GM10847 (cell line): Measurements from ENCODE around the gene ANKRD55.

Source experiments
- POLR2A ChIP-seq: IDR thresholded peaks from 2 replicates; pipeline ENCODE4 v1.6.1; 2011; ENCODE audit not compliant: insufficient read length; ENCODE audit errors: extremely low read depth

The ANKRD55 gene

DNA sequence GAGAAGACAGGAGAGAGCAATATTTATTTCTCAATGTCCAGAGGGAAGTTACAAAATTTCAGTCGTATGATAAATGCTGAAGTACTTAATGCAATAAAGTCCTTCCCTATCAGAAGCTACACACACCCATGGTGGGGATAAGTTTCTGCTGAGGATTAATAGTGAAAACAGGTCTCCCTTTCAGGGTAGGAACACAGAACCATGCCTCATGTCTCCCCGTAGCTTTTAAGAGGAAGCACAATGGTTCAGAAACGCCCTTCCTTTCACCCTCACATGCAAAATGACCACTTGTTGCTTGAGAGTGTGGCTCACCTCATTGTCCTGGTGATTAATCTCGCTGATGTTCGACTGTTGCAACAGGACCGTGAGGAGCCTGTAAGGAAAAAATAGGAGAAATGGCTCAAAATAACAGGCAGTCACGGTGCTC lies 73.6 kb downstream of the ANKRD55 start:
- no peak for TF ChIP-seq POLR2A

DNA sequence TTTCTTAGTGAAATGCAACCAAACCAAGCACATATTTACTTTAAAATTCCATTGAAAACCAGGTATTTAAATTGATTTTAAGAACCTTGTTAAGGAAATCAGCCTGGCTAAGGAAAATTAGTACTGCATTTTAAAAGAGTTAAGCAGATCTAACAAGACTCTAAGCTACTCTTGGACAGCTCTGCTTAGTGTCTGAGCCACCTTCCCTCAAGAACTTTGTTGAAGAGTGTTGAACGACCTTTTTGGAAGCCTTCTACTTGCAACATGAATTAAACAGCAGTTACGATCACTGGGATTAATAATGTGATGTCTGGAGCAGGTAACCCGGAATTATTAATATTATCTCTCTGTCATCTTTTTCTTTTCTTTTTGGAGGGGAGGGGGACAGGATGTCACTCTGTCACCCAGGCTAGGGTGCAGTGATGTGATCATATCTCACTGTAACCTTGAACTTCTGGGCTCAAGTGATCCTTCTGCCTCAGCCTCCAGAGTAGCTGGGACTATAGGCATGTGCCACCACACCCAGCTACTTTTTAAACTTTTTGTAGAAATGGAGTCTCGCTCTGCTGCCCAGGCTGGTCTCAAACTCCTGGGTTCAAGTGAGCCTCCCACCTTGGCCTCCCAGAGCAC lies 74.7 kb downstream of the ANKRD55 start:
- no peak for TF ChIP-seq POLR2A

DNA sequence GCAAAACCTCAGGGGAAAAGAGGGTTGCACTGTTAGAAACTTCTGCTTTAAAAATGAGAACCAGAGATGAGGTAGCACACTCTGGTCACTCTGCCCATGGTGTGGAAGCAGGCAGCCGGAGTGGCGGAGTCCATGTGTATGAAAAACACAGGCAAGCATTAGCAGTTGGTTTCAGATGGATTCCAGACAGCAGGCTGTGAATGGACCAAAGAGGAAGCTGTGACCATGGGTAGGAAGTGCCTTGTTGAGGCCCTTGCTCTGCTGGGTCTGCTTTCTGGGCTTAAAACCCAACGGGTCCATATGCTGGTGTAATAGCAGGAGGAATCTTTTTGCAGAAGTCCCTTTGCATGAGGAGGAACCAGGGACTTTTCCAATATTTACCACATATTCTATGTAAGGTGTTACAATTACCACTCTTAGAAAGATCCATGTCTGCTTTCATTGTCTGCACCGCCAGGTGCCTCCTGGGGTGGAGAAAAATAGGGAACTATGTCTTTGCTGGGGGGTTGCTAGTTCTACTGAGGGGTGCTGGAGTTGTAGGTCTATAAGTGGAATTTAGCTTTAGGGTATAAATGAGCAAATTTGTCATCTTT lies 77.0 kb downstream of the ANKRD55 start:
- no peak for TF ChIP-seq POLR2A

DNA sequence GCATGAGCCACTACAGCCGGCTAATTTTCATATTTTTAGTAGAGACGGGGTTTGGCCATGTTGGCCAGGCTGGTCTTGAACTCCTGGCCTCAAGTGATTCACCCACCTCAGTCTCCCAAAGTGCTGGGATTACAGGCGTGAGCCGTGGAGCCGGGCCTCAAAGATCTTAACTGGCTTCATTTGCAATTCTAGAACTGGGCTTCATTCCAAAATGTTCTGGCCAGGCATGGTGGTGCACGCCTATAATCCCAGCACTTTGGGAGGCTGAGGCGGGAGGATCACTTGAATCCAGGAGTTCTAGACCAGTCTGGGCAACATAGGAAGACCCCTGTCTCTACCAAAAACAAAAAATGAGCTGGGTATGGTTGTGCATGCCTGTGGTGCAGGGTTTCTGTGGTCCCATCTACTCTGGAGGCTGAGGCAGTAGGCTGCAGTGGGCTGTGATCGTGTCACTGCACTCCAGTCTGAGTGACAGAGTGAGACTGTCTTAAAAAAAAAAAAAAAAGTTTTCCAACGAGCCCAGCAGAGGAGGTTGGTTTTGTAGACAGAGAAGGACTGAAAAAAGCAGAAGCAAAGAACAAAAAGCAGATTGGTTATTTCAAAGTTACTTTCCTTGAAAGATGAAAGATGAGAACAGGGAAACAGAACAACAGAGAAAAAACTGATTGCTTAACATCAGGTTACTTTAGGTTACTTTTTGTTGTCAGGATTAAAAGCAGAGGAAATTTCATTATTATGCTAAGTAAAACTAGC lies 78.2 kb downstream of the ANKRD55 start:
- no peak for TF ChIP-seq POLR2A

GRCh38 chr5:56152437-56152836 lies 80.7 kb downstream of the ANKRD55 start:
- TF ChIP-seq POLR2A, result no peak

- no peak for TF ChIP-seq POLR2A
Observed at GRCh38 chr5:56148453-56148971, 84.6 kb downstream of the ANKRD55 start.

GRCh38 chr5:56147659-56148230 lies 85.4 kb downstream of the ANKRD55 start:
- TF ChIP-seq POLR2A, result no peak

- TF ChIP-seq POLR2A, result no peak
Observed at GRCh38 chr5:56147106-56147505, 86.0 kb downstream of the ANKRD55 start.

DNA sequence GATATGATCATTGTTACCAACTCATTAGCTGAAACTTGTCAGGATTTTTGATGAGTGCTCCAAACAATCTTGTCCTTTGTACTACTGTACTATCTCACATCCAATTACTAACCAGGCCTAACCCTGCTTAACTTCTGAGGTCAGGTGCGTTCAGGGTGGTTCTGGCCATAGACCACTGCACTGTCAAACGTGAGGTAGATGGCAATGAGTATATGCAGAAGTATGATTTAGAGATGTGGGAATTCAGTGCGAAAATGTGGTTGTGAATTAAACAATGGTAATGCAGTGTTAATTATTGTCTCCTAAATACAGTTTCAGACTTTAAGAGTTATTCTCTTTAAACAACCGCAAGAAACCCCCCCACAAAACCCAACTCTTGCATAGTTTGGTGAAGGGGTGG lies 86.5 kb downstream of the ANKRD55 start:
- TF ChIP-seq POLR2A, result no peak

DNA sequence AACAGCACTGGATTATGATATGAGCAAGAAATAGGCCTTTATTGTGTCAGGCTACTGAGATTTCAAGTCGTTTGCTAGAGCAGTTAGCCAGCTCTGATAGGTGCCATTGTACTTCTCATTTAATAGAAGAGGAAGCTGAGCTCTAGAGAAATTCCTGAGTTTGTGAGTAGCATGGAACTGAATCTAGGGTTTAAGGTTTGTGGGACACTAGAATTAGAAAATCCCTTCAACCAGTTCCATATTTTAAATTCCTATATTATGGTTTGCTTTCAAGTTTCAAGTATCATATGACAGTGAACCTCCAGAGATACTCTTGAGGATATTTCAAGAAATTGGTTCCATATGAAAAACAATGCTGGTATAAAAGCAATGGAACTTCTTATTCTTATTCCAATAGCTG lies 87.6 kb downstream of the ANKRD55 start:
- TF ChIP-seq POLR2A, result no peak

- no peak for TF ChIP-seq POLR2A
Observed at GRCh38 chr5:56145106-56145505, 88.0 kb downstream of the ANKRD55 start.

DNA sequence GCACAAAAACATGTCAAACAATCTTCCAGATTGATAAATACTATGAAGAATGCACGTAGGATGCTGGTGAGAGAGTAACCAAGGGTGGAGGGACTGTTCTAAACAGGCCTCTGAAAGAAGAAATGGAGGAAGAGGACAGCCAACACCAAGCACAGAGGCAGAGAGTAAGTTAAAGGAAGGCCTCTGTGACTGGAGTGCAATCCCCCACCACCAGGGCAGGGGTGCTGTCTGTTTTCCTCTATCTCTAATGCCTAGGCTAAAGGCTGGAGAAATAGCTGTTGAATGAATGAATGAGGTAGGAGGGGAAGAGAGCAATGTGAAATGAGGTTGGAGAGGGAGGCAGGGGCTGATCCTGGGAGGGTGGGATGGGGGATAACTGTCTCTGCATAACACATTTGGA lies 88.9 kb downstream of the ANKRD55 start:
- TF ChIP-seq POLR2A, result no peak

DNA sequence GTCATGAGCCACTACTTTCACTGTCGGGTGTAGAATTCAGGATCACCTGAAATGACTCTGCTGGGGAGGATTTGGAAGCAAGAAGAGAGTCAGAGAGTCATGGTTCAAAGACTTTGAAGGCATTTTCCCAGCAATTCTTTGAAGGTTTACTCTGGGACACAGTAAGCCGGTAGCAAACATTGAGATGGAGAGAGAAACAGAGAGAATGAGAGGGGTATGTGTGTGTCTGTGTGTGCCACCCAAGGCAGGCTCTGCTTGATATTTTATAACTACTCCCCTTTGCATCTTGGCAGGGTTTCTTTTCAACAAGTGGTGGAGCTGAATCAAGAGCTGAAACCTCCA lies 89.8 kb downstream of the ANKRD55 start:
- TF ChIP-seq POLR2A, result no peak

GRCh38 chr5:56142614-56143372 lies 90.3 kb downstream of the ANKRD55 start:
- no peak for TF ChIP-seq POLR2A

DNA sequence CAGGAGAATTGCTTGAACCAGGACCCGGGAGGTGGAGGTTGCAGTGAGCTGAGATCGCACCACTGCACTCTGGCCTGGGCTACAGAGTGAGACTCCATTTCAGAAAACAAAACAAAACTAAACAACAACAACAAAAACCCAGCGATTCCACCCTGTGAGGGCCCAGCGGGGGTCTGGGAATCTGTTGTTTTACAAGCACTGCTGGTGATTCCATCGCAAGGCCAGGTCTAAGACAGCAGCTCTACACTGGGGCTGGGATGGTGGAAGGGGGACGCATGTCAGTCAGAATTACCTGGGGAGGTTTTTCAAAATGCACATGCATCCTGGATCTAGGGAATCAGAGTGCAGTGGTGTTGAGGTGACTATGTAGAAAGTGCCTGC lies 90.9 kb downstream of the ANKRD55 start:
- no peak for TF ChIP-seq POLR2A
